GM19395 (cell line): ENCODE results near the gene CSPG4.
A peak's percentile ranks its signal among the peaks of the same experiment; 100 is the strongest.
"Not testable (repeated sequence)": the region's sequence is repeated elsewhere in the genome, so short reads cannot be mapped to it uniquely, and the experiment has no call there.

Source experiments
- ATAC-seq: cut with Tn5 transposase; IDR thresholded peaks from one replicate; pipeline ENCODE4 v1.9.1; 2021; ENCODE audit warnings: mild to moderate bottlenecking, moderate library complexity; ENCODE audit not compliant: unreplicated experiment

CSPG4 gene

DNA sequence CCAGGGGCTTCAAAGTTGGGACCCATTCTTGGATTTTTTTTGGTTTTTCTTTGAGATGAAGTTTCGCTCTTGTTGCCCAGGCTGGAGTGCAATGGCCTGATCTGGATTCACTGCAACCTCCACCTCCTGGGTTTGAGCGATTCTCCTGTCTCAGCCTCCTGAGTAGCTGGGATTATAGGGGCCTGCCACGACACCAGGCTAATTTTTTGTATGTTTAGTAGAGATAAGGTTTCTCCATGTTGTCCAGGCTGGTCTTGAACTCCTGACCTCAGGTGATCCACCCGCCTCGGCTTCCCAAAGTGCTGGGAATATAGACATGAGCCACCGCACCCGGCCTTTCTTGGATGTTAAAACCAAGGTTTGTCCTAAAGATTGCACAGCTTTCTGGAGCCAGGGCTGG is 78.7 kb downstream of the CSPG4 start:
- not testable (repeated sequence) for ATAC-seq

DNA sequence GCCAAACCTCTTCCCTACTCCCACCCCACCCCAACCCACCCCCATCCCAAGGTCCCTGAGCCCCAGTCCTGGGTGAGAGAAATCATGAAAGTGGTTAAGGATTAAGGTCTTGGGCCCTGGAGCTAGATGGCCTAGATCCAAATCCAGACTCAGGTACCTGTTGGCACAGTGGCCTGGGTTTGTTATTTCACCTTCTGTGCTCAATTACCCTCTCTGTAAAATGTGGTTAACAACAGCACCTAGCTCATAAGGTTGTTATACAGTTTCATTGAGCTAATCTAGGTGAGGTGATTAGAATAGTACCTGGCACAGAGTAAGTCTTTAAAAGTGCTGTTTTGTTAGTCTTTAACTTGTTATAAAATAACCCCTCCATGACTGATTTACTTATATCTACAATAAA is 80.7 kb downstream of the CSPG4 start:
- ATAC-seq = no peak

DNA sequence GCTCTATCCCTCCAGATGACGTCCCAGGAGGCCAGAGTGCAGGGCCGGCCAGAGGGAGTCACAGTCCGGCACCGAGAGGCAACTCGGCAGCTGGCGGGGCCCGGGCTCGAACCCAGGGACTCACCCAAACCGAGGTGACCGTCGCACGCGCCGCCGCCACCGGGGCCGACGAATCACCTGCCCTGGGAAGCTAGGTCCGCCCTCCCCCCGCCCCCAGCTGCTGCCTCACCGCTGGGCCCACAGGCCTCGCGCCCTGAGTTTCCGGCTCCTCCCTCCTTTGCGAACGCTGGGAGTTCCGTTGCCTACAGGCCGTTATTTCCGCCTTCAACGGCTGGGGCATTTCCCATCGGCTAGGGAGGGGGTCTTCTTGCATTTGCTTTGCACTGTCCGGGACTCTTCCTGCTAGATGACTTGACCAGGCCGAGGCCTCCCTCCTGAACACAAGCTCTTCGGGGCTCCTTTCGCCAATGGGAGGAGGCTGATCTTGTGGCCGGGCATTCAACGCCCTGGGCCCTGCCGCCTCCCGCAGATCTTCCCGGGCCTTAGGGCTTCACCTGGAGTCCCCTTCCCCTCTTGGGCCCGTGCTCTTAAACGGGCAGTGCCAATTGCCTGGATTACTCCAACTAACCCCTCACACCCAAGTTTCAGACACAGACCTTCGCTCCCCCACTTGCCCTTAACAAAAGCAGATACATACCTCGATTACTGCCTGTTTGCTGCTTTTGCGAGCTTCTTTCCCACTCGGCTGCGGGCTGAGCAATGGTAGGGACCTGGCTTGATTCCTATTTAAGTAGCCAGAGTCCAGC is 86.9 kb downstream of the CSPG4 start, which contains the start of gene SNUPN:
Gene SNUPN, minus strand, starts transcription at position 184 of the 806 bp plus-strand sequence. CDS start 4,674 bp downstream, outside the sequence.
- peak; percentile 77 for ATAC-seq
